BLaER1 (cell line): ENCODE measurements around the gene XYLT2.

Experiments used
- H3K27ac ChIP-seq: shearing (Covaris generic); formaldehyde crosslinking; 2 replicates; pipeline ENCODE4 v1.8.1; 2022
- H3K27me3 ChIP-seq: shearing (Covaris generic); formaldehyde crosslinking; 2 replicates; pipeline ENCODE4 v1.8.1; 2022
- H3K36me3 ChIP-seq: shearing (Covaris generic); formaldehyde crosslinking; 2 replicates; pipeline ENCODE4 v1.8.1; 2022
- H3K4me1 ChIP-seq: shearing (Covaris generic); formaldehyde crosslinking; 2 replicates; pipeline ENCODE4 v1.8.1; 2022
- H3K4me2 ChIP-seq: shearing (Covaris generic); formaldehyde crosslinking; 2 replicates; pipeline ENCODE4 v1.8.1; 2022
- H3K4me3 ChIP-seq: shearing (Covaris generic); formaldehyde crosslinking; 2 replicates; pipeline ENCODE4 v1.8.1; 2022
- H3K9ac ChIP-seq: shearing (Covaris generic); formaldehyde crosslinking; 2 replicates; pipeline ENCODE4 v1.8.1; 2022
- H3K9me3 ChIP-seq: shearing (Covaris generic); formaldehyde crosslinking; 2 replicates; pipeline ENCODE4 v1.8.1; 2022
- H4K20me1 ChIP-seq: shearing (Covaris generic); formaldehyde crosslinking; 2 replicates; pipeline ENCODE4 v1.8.1; 2022
- Cebpa-rat ChIP-seq: shearing (Covaris generic); IDR thresholded peaks from 2 replicates; pipeline ENCODE4 v1.8.1; 2022

XYLT2 gene

DNA sequence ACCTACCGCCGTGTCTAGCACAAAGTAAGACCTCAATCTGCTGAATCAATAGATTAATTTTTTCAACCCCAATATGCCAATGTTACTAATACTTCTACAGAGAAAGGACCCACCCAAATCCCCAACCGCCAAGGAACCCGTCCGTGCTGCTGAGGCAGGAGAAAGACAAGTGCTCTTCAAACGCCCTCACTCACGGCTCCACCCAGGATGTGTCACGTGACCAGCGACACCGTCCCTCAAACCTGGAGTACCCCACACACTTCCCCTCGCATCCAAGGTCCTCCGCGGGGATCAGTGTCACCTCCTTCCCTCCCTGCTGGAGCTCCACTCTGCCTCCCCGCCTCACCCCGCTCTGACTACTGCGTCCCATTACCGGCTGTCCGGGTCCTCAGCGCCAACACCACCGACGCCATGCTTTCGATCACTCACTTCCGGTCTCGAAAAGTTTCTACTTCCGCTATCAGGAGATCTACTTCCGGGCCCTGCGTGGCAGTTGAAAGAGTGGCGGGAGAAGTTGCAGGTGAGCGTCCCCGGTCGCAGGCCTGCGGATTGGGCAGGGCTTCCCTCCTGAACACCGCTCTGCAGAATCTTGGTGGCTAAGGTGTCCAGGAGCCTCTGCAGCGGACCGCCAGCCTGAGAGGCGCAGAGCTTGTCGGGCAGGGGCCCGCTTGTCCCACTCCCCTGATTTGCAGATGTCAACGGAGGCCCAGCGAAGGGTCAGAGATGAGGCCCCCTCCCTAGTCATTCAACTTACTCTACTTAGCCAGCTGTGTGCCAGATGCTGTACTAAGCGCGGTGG lies 27.0 kb downstream of the XYLT2 start, which contains the start of the genes EME1 and MRPL27:
EME1 (plus strand) TSS at position 472 of the 799 bp plus-strand sequence. CDS start 1,980 bp downstream, outside the sequence.
MRPL27 (minus strand) TSS at position 427 of the 799 bp plus-strand sequence; CDS start at position 413, 14 bp downstream.
- H4K20me1 ChIP-seq: no peaks in the 10 kb centered on the region
- H3K27ac ChIP-seq: peak within 1 kb of the TSS; percentile 93
- H3K4me2 ChIP-seq: peak within 1 kb of the TSS; percentile 88
- H3K36me3 ChIP-seq: peaks cover 59% of the 10 kb centered on the region
- H3K9ac ChIP-seq: peak within 1 kb of the TSS; percentile 91
- H3K4me3 ChIP-seq: peak within 1 kb of the TSS; percentile 75
- H3K4me1 ChIP-seq: peaks cover 21% of the 10 kb centered on the region
- no peaks in the 10 kb centered on the region for H3K9me3 ChIP-seq
- H3K27me3 ChIP-seq: no peaks in the 10 kb centered on the region
- TF ChIP-seq Cebpa-rat: no peak

GRCh38 chr17:50373705-50374104 lies 27.8 kb downstream of the XYLT2 start:
- no peaks in the 10 kb centered on the region for H4K20me1 ChIP-seq
- H3K27ac ChIP-seq: peak overlapping the region; percentile 93; the same call in 1 of the 2 replicates
- H3K4me2 ChIP-seq: peak overlapping the region; percentile 88
- no peak for TF ChIP-seq Cebpa-rat
- peaks cover 59% of the 10 kb centered on the region for H3K36me3 ChIP-seq
- no peaks in the 10 kb centered on the region for H3K27me3 ChIP-seq
- peak overlapping the region; percentile 91; the same call in 1 of the 2 replicates for H3K9ac ChIP-seq
- H3K4me3 ChIP-seq: peak overlapping the region; percentile 75
- H3K4me1 ChIP-seq: peaks cover 21% of the 10 kb centered on the region
- no peaks in the 10 kb centered on the region for H3K9me3 ChIP-seq

GRCh38 chr17:50375858-50376538 lies 30.1 kb downstream of the XYLT2 start:
- no peak for TF ChIP-seq Cebpa-rat
- Histone ChIP-seq H3K27ac (no peak overlapping the region), H3K36me3 (peaks cover 59% of the 10 kb centered on the region), H3K9me3 (no peaks in the 10 kb centered on the region), H3K27me3 (no peaks in the 10 kb centered on the region), H4K20me1 (no peaks in the 10 kb centered on the region), H3K4me2 (no peak overlapping the region), H3K4me3 (no peak overlapping the region), H3K9ac (0 out of 2 replicates have a peak overlapping the region, but pooled peaks have one; percentile 2), H3K4me1 (peaks cover 21% of the 10 kb centered on the region)

GRCh38 chr17:50379351-50380132 lies 33.6 kb downstream of the XYLT2 start:
- Histone ChIP-seq H3K4me1 (no peaks in the 10 kb centered on the region), H3K27ac (no peak overlapping the region), H3K4me3 (no peak overlapping the region), H3K4me2 (no peak overlapping the region), H3K9me3 (no peaks in the 10 kb centered on the region), H4K20me1 (0 out of 2 replicates have a peak, but pooled peaks cover 8% of the 10 kb centered on the region), H3K36me3 (peaks cover 93% of the 10 kb centered on the region), H3K9ac (no peak overlapping the region), H3K27me3 (no peaks in the 10 kb centered on the region)
- no peak for TF ChIP-seq Cebpa-rat

GRCh38 chr17:50380369-50381259 lies 34.7 kb downstream of the XYLT2 start:
- Histone ChIP-seq H3K4me2 (no peak overlapping the region), H3K4me3 (no peak overlapping the region), H3K27me3 (no peaks in the 10 kb centered on the region), H3K36me3 (peaks cover 98% of the 10 kb centered on the region), H3K27ac (no peak overlapping the region), H3K9me3 (no peaks in the 10 kb centered on the region), H4K20me1 (0 out of 2 replicates have a peak, but pooled peaks cover 8% of the 10 kb centered on the region), H3K4me1 (no peaks in the 10 kb centered on the region), H3K9ac (no peak overlapping the region)
- no peak for TF ChIP-seq Cebpa-rat

GRCh38 chr17:50381260-50381815 lies 35.4 kb downstream of the XYLT2 start:
- H3K4me1 ChIP-seq: no peaks in the 10 kb centered on the region
- no peak overlapping the region for H3K27ac ChIP-seq
- peaks cover 98% of the 10 kb centered on the region for H3K36me3 ChIP-seq
- no peak for TF ChIP-seq Cebpa-rat
- H3K4me2 ChIP-seq: no peak overlapping the region
- 0 out of 2 replicates have a peak, but pooled peaks cover 9% of the 10 kb centered on the region for H4K20me1 ChIP-seq
- no peaks in the 10 kb centered on the region for H3K27me3 ChIP-seq
- no peak overlapping the region for H3K4me3 ChIP-seq
- H3K9me3 ChIP-seq: no peaks in the 10 kb centered on the region
- no peak overlapping the region for H3K9ac ChIP-seq

GRCh38 chr17:50381920-50382319 lies 36.0 kb downstream of the XYLT2 start:
- no peak for TF ChIP-seq Cebpa-rat
- no peak overlapping the region for H3K9ac ChIP-seq
- H4K20me1 ChIP-seq: 0 out of 2 replicates have a peak, but pooled peaks cover 15% of the 10 kb centered on the region
- H3K4me2 ChIP-seq: no peak overlapping the region
- peaks cover 99% of the 10 kb centered on the region for H3K36me3 ChIP-seq
- no peak overlapping the region for H3K27ac ChIP-seq
- H3K4me3 ChIP-seq: no peak overlapping the region
- no peaks in the 10 kb centered on the region for H3K4me1 ChIP-seq
- no peaks in the 10 kb centered on the region for H3K9me3 ChIP-seq
- H3K27me3 ChIP-seq: no peaks in the 10 kb centered on the region

GRCh38 chr17:50382931-50383330 lies 37.0 kb downstream of the XYLT2 start:
- Histone ChIP-seq H3K4me2 (no peak overlapping the region), H3K4me3 (no peak overlapping the region), H3K4me1 (no peaks in the 10 kb centered on the region), H3K36me3 (peaks cover 100% of the 10 kb centered on the region), H4K20me1 (0 out of 2 replicates have a peak, but pooled peaks cover 21% of the 10 kb centered on the region), H3K27ac (no peak overlapping the region), H3K9ac (no peak overlapping the region), H3K27me3 (no peaks in the 10 kb centered on the region), H3K9me3 (no peaks in the 10 kb centered on the region)
- TF ChIP-seq Cebpa-rat: no peak
